PFSK-1 (cell line): ENCODE results near the gene YJU2.

Experiments used
- FOXP2 ChIP-seq: optimal IDR thresholded peaks from 2 replicates; pipeline ENCODE3; 2011; ENCODE audit warnings: borderline replicate concordance, control low read depth, inconsistent platforms; ENCODE audit not compliant: insufficient read depth; ENCODE audit errors: extremely low read length, extremely low read depth
- POLR2AphosphoS5 ChIP-seq: IDR thresholded peaks from 2 replicates; pipeline ENCODE4 v1.6.1; 2012; ENCODE audit warnings: low read depth, mild to moderate bottlenecking, control low read depth, low read length, moderate library complexity
- REST ChIP-seq, 2 experiments: IDR thresholded peaks; 2 replicates each; pipeline versions ENCODE4 v1.6.1 to v1.8.0; 2011 to 2012; ENCODE audit warnings: low read depth in 2 of 2, low read length in 2 of 2, control low read depth in 1 of 2, inconsistent platforms in 1 of 2, mild to moderate bottlenecking in 1 of 2, moderate library complexity in 1 of 2; ENCODE audit not compliant: insufficient read depth in 1 of 2
- SIN3A ChIP-seq: IDR thresholded peaks from 2 replicates; pipeline ENCODE4 v1.6.1; 2012; ENCODE audit warnings: mild to moderate bottlenecking, low read length, moderate library complexity, borderline replicate concordance; ENCODE audit not compliant: insufficient read depth
- TAF1 ChIP-seq: IDR thresholded peaks from 2 replicates; pipeline ENCODE4 v1.6.1; 2012; ENCODE audit warnings: low read length, control low read depth, borderline replicate concordance; ENCODE audit not compliant: insufficient read depth

Gene YJU2

GRCh38 chr19:4233282-4233853 is 13.5 kb upstream of the YJU2 start:
- TF ChIP-seq FOXP2 (no peak), TAF1 (no peak), SIN3A (no peak)

GRCh38 chr19:4234142-4234861 is 12.6 kb upstream of the YJU2 start:
- no peak for TF ChIP-seq SIN3A
- TF ChIP-seq TAF1, result no peak

GRCh38 chr19:4234862-4235201 is 12.0 kb upstream of the YJU2 start:
- TF ChIP-seq POLR2AphosphoS5 (no peak), SIN3A (no peak), FOXP2 (no peak), TAF1 (no peak), REST (IDR thresholded peaks at IDR 0.05; ENCODE audit: insufficient read depth in 1 of 2, low read depth in 2 of 2, low read length in 2 of 2) (no peak)

- TF ChIP-seq SIN3A, result no peak
- no peak for TF ChIP-seq POLR2AphosphoS5
- TF ChIP-seq REST (IDR thresholded peaks at IDR 0.05; ENCODE audit: insufficient read depth in 1 of 2, low read depth in 2 of 2, low read length in 2 of 2), result no peak
- TF ChIP-seq FOXP2, result no peak
- TF ChIP-seq TAF1, result no peak
Observed at GRCh38 chr19:4238831-4239230, 8.0 kb upstream of the YJU2 start.

- TF ChIP-seq REST (IDR thresholded peaks at IDR 0.05; ENCODE audit: insufficient read depth in 1 of 2, low read depth in 2 of 2, low read length in 2 of 2), result no peak
- no peak for TF ChIP-seq TAF1
- TF ChIP-seq FOXP2, result no peak
- TF ChIP-seq SIN3A, result no peak
- TF ChIP-seq POLR2AphosphoS5, result no peak
Observed at GRCh38 chr19:4241824-4242430, 5.0 kb upstream of the YJU2 start.

- TF ChIP-seq REST (IDR thresholded peaks at IDR 0.05; ENCODE audit: insufficient read depth in 1 of 2, low read depth in 2 of 2, low read length in 2 of 2), result no peak
- no peak for TF ChIP-seq TAF1
- TF ChIP-seq SIN3A, result no peak
- no peak for TF ChIP-seq POLR2AphosphoS5
- no peak for TF ChIP-seq FOXP2
Observed at GRCh38 chr19:4256563-4256962, 9.7 kb downstream of the YJU2 start.
